Spleen (tissue), 11 donors: ENCODE results near the gene FAF1. TPM values are rescaled to one million over a fixed set of nuclear protein-coding genes. Genes with fewer than 3 reads are reported as not detected.
A peak's percentile ranks its signal among the peaks of the same experiment; 100 is the strongest.

ENCODE experiments used
- DNase-seq: peaks from one replicate; pipeline ENCODE4 v3.0.0-alpha.2; 2020
- H3K27ac ChIP-seq, 8 donors: fragments of 200-600 bp; sonication (generic) in 7 of 8; 1 replicate in 4 of 8; 2 replicates in 4 of 8; pipeline versions ENCODE4 v1.5.0 to v1.8.0; 2016 to 2021; ENCODE audit warnings: inconsistent platforms in 4 of 8, mild to moderate bottlenecking in 4 of 8, moderate library complexity in 1 of 8
- H3K27me3 ChIP-seq, 7 donors: fragments of 200-600 bp; sonication (generic) in 6 of 7; replicated peaks in 1 of 7; 1 replicate in 4 of 7; 2 replicates in 3 of 7; pipeline versions ENCODE4 v1.5.0 to v1.8.0; 2016 to 2021; ENCODE audit warnings: inconsistent platforms in 3 of 7, mild to moderate bottlenecking in 1 of 7
- H3K36me3 ChIP-seq, 6 donors: fragments of 200-600 bp; sonication (generic) in 5 of 6; 1 replicate in 4 of 6; 2 replicates in 2 of 6; pipeline versions ENCODE4 v1.5.0 to v1.8.0; 2016 to 2021; ENCODE audit warnings: inconsistent platforms in 2 of 6
- H3K4me1 ChIP-seq, 6 donors: fragments of 200-600 bp; sonication (generic) in 5 of 6; 1 replicate in 3 of 6; 2 replicates in 3 of 6; pipeline versions ENCODE4 v1.5.0 to v1.8.0; 2016 to 2021; ENCODE audit warnings: inconsistent platforms in 3 of 6
- H3K4me3 ChIP-seq, 8 donors: fragments of 200-600 bp; sonication (generic) in 7 of 8; 1 replicate in 4 of 8; 2 replicates in 4 of 8; pipeline versions ENCODE4 v1.5.0 to v1.8.0; 2016 to 2021; ENCODE audit warnings: inconsistent platforms in 4 of 8, mild to moderate bottlenecking in 4 of 8, moderate library complexity in 2 of 8
- H3K9me3 ChIP-seq, 8 donors: fragments of 200-600 bp; sonication (generic) in 7 of 8; 1 replicate in 4 of 8; 2 replicates in 4 of 8; pipeline versions ENCODE4 v1.5.0 to v1.8.0; 2016 to 2021; ENCODE audit warnings: inconsistent platforms in 4 of 8
- CTCF ChIP-seq, 11 experiments: fragments of 200-600 bp in 7 of 11; fragments of 450-650 bp in 4 of 11; sonication (generic) in 4 of 11; IDR thresholded peaks in 8 of 11; conservative IDR thresholded peaks in 3 of 11; 1 replicate in 7 of 11; 2 replicates in 4 of 11; pipeline versions ENCODE4 v1.4.0 to v1.8.0; 2016 to 2021; ENCODE audit warnings: antibody characterized with exemption in 11 of 11, inconsistent platforms in 4 of 11, mild to moderate bottlenecking in 1 of 11
- POLR2A ChIP-seq, 3 donors: fragments of 450-650 bp; IDR thresholded peaks; one replicate each; pipeline ENCODE4 v1.5.1; 2017; ENCODE audit warnings: antibody characterized with exemption in 3 of 3, mild to moderate bottlenecking in 1 of 3
- POLR2AphosphoS5 ChIP-seq, 3 donors: sonication (generic); formaldehyde crosslinking; IDR thresholded peaks; one replicate each; pipeline ENCODE4 v1.5.1; 2017; ENCODE audit warnings: antibody characterized with exemption in 3 of 3
- WGBS, 5 donors: extraction: QIAGEN DNeasy Blood & Tissue Kit in 3 of 5; methylation state at CpG; one replicate each; pipeline versions ENCODE4 v1.1.5 to v1.1.7; 2013 to 2018; 5-methylcytosine and 5-hydroxymethylcytosine counted together
- intact Hi-C: fragments of 100-400 bp; cut with DNase I; formaldehyde crosslinking; loops from one replicate; pipeline ENCODE4 v1.15.0; 2023; ENCODE audit warnings: low total_unique reads
- polyA plus RNA-seq, 3 donors: library from polyadenylated mRNA; stranded (reverse); fragments of 200-250 nt; gene quantifications; one replicate each; pipeline ENCODE4 v1.2.1, GENCODE V29; 2013
- total RNA-seq, 7 donors: library from RNA; depleted of rRNA in 3 of 7; stranded (reverse); fragments of >200 nt in 3 of 7; fragmentation: NEBNext Ultra II Directional in 4 of 7; extraction: Animal tissue kit (Norgen Biotek cat#: 25700) in 4 of 7; gene quantifications; one replicate each; pipeline versions ENCODE4 v1.1.0 to v1.2.1, GENCODE V29; 2016 to 2021
- donor health status: healthy with polysubstance abuse.
- donor health status: DM: no; HTN: no; CAD: no; lungs with moderate emphysema.
- donor health status: DM: no; HTN: no; CAD: no.
- donor health status: Bipolar disorder and iron deficiency.
- donor health status: healthy.
- donor health status: DM: no; HTN: no; CAD: no.
- donor health status: DM: yes; HTN: yes; CAD: no.

FAF1 gene
- total and polyA plus RNA-seq, 10 donors: 16.7 to 58.7 (median 40.0) TPM

GRCh38 chr1:50416553-50417453 lies 543.3 kb downstream of the FAF1 start:
- H3K27me3 ChIP-seq: peaks cover 14 to 95% (median 77%) of the 10 kb centered on the region in 7 donors
- H3K4me3 ChIP-seq: peak overlapping the region in 1 of 8 donors; percentile 4
- H3K36me3 ChIP-seq: no peaks in the 10 kb centered on the region
- WGBS, 5 donors: 4 to 11% (median 6%) methylated on average over 39 to 46 of the region's 46 CpGs
- TF ChIP-seq POLR2AphosphoS5 (IDR thresholded peaks at IDR 0.05) (no peak), CTCF (IDR thresholded peaks at IDR 0.05 in 8 of 11, conservative IDR thresholded peaks at IDR 0.05 in 3 of 11) (no peak), POLR2A (IDR thresholded peaks at IDR 0.05) (no peak)
- peaks cover 0 to 15% (median 9%) of the 10 kb centered on the region in 8 donors for H3K9me3 ChIP-seq
- no peak overlapping the region for H3K27ac ChIP-seq
- intact Hi-C loops: no loop called here
- no peak for DNase-seq
- H3K4me1 ChIP-seq: peaks cover 12 to 66% (median 44%) of the 10 kb centered on the region in 6 donors

GRCh38 chr1:50416150-50416527 lies 543.9 kb downstream of the FAF1 start:
- DNase-seq: no peak
- H3K4me3 ChIP-seq: peak overlapping the region in 1 of 8 donors; percentile 4
- WGBS, 5 donors: 0 to 5% (median 4%) methylated on average over 24 to 25 of the region's 25 CpGs
- H3K27ac ChIP-seq: no peak overlapping the region
- no peak for TF ChIP-seq POLR2AphosphoS5 (IDR thresholded peaks at IDR 0.05)
- no peak for TF ChIP-seq CTCF (IDR thresholded peaks at IDR 0.05 in 8 of 11, conservative IDR thresholded peaks at IDR 0.05 in 3 of 11)
- TF ChIP-seq POLR2A (IDR thresholded peaks at IDR 0.05): no peak
- intact Hi-C loops: no loop called here
- peaks cover 11 to 59% (median 40%) of the 10 kb centered on the region in 6 donors for H3K4me1 ChIP-seq
- no peaks in the 10 kb centered on the region for H3K36me3 ChIP-seq
- H3K9me3 ChIP-seq: peaks cover 0 to 15% (median 9%) of the 10 kb centered on the region in 8 donors
- peaks cover 14 to 89% (median 70%) of the 10 kb centered on the region in 7 donors for H3K27me3 ChIP-seq

GRCh38 chr1:50415235-50416149 lies 544.6 kb downstream of the FAF1 start:
- no peak for DNase-seq
- no peak overlapping the region for H3K27ac ChIP-seq
- peaks cover 6 to 53% (median 34%) of the 10 kb centered on the region in 6 donors for H3K4me1 ChIP-seq
- H3K36me3 ChIP-seq: no peaks in the 10 kb centered on the region
- intact Hi-C loops: no loop called here
- WGBS, 5 donors: 6 to 11% (median 10%) methylated on average over 24 to 56 of the region's 56 CpGs
- no peak for TF ChIP-seq POLR2A (IDR thresholded peaks at IDR 0.05)
- TF ChIP-seq CTCF (IDR thresholded peaks at IDR 0.05 in 8 of 11, conservative IDR thresholded peaks at IDR 0.05 in 3 of 11): no peak
- no peak for TF ChIP-seq POLR2AphosphoS5 (IDR thresholded peaks at IDR 0.05)
- peaks cover 0 to 15% (median 9%) of the 10 kb centered on the region in 8 donors for H3K9me3 ChIP-seq
- no peak overlapping the region for H3K4me3 ChIP-seq
- H3K27me3 ChIP-seq: peaks cover 10 to 82% (median 64%) of the 10 kb centered on the region in 7 donors
